ENCODE measurements around the gene RASGRF2.

DNA sequence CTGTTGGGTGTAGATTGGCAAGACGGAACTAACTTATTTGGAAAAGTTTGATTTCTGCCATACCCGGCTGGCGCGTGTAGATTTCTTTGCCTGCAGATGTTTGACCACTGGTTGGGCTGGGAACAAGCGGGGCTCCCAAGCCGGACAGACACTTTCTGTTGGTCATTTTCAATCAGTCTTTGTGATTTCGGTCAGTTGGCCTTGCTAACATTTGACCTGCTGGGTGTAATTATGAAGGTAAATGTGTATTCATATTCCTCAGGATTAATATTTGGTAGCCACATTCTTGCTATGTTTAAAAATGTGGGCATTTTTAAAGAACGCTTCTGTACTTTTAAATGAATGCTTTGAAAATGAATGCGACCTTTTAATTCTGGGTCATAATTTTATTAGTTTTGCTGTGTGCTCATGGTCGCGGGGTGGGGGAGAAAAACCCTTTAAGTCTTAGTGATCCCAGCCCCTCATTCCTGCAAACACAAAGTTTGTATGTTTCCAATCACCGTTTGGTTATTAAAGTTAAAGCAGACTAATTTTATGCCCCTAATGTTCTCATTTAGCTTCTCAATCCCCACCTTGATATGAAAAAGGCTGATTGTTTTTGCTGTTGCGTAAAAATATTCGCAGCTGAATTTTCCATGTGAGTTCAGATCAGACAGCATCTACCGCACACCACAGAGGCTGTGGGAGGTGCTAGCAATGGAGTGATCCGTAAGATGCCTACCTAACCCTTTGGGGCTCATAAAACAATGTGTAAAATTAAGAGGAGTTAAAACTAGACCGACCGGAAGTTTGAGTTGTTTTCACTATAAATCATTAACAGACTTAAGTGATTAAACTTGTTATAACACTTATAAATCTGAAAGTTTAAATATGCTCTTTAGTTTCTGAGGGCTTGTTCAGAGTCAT lies 1.5 kb downstream of the RASGRF2 start:
- TF ChIP-seq, protein P1, sequence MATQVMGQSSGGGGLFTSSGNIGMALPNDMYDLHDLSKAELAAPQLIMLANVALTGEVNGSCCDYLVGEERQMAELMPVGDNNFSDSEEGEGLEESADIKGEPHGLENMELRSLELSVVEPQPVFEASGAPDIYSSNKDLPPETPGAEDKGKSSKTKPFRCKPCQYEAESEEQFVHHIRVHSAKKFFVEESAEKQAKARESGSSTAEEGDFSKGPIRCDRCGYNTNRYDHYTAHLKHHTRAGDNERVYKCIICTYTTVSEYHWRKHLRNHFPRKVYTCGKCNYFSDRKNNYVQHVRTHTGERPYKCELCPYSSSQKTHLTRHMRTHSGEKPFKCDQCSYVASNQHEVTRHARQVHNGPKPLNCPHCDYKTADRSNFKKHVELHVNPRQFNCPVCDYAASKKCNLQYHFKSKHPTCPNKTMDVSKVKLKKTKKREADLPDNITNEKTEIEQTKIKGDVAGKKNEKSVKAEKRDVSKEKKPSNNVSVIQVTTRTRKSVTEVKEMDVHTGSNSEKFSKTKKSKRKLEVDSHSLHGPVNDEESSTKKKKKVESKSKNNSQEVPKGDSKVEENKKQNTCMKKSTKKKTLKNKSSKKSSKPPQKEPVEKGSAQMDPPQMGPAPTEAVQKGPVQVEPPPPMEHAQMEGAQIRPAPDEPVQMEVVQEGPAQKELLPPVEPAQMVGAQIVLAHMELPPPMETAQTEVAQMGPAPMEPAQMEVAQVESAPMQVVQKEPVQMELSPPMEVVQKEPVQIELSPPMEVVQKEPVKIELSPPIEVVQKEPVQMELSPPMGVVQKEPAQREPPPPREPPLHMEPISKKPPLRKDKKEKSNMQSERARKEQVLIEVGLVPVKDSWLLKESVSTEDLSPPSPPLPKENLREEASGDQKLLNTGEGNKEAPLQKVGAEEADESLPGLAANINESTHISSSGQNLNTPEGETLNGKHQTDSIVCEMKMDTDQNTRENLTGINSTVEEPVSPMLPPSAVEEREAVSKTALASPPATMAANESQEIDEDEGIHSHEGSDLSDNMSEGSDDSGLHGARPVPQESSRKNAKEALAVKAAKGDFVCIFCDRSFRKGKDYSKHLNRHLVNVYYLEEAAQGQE (IDR thresholded peaks at IDR 0.05; ENCODE audit: borderline replicate concordance) = no peak
- TF ChIP-seq TAF1 (IDR thresholded peaks at IDR 0.05; ENCODE audit: low read depth) (no peak), POLR2AphosphoS5 (IDR thresholded peaks at IDR 0.05) (no peak), CTCF (IDR thresholded peaks at IDR 0.05; ENCODE audit: poor library complexity, severe bottlenecking) (no peak)
